Liver (tissue), 9 donors: ENCODE data around the gene ALG5. TPM values are rescaled to one million over a fixed set of nuclear protein-coding genes. Genes with fewer than 3 reads are reported as not detected.

Experiments used
- DNase-seq: peaks from one replicate; pipeline ENCODE4 v3.0.0-alpha.2; 2017; ENCODE audit warnings: low spot score
- H3K27ac ChIP-seq, 2 donors: one replicate each; pipeline ENCODE4 v1.7.0; 2013; ENCODE audit warnings: inconsistent platforms in 2 of 2, low read length in 2 of 2, control low read depth in 1 of 2, low read depth in 1 of 2, mild to moderate bottlenecking in 1 of 2
- H3K27me3 ChIP-seq, 4 donors: one replicate each; pipeline versions ENCODE4 v1.6.1 to v1.7.0; 2013; ENCODE audit warnings: low read length in 3 of 4, inconsistent platforms in 1 of 4, mild to moderate bottlenecking in 1 of 4, moderate library complexity in 1 of 4; ENCODE audit not compliant: control insufficient read depth in 4 of 4, insufficient read depth in 4 of 4
- H3K36me3 ChIP-seq, 4 donors: one replicate each; pipeline versions ENCODE4 v1.6.1 to v1.7.0; 2013; ENCODE audit warnings: low read length in 3 of 4, mild to moderate bottlenecking in 3 of 4, low read depth in 1 of 4, moderate library complexity in 1 of 4; ENCODE audit not compliant: control insufficient read depth in 4 of 4, insufficient read depth in 3 of 4
- H3K4me1 ChIP-seq, 4 donors: one replicate each; pipeline versions ENCODE4 v1.6.1 to v1.7.0; 2013; ENCODE audit warnings: low read length in 3 of 4, mild to moderate bottlenecking in 3 of 4, moderate library complexity in 1 of 4; ENCODE audit not compliant: control insufficient read depth in 4 of 4, insufficient read depth in 4 of 4
- H3K4me3 ChIP-seq, 3 donors: one replicate each; pipeline versions ENCODE4 v1.6.1 to v1.7.0; 2013; ENCODE audit warnings: low read length in 3 of 3, control low read depth in 1 of 3, low read depth in 1 of 3, mild to moderate bottlenecking in 1 of 3
- H3K9ac ChIP-seq, 2 donors: one replicate each; pipeline ENCODE4 v1.7.0; 2013; ENCODE audit warnings: low read length in 2 of 2, mild to moderate bottlenecking in 2 of 2, moderate library complexity in 2 of 2, control low read depth in 1 of 2, low read depth in 1 of 2
- H3K9me3 ChIP-seq, 4 donors: one replicate each; pipeline versions ENCODE4 v1.6.1 to v1.7.0; 2013; ENCODE audit warnings: low read length in 3 of 4; ENCODE audit not compliant: control insufficient read depth in 4 of 4
- EGR1 ChIP-seq, 2 donors: IDR thresholded peaks; 2 replicates each; pipeline ENCODE4 v1.6.1; 2016 to 2018; ENCODE audit warnings: antibody characterized with exemption in 2 of 2, low read depth in 2 of 2
- FOXA1 ChIP-seq: IDR thresholded peaks from 2 replicates; pipeline ENCODE4 v1.6.1; 2016; ENCODE audit warnings: antibody characterized with exemption
- FOXA2 ChIP-seq: IDR thresholded peaks from 2 replicates; pipeline ENCODE4 v1.6.1; 2016; ENCODE audit warnings: antibody characterized with exemption
- GABPA ChIP-seq, 2 donors: IDR thresholded peaks in 1 of 2; conservative IDR thresholded peaks in 1 of 2; 2 replicates each; pipeline ENCODE4 v1.6.1; 2016; ENCODE audit warnings: antibody characterized with exemption in 2 of 2, mild to moderate bottlenecking in 1 of 2, moderate library complexity in 1 of 2
- HNF4G ChIP-seq: IDR thresholded peaks from 2 replicates; pipeline ENCODE4 v1.6.1; 2016; ENCODE audit warnings: antibody characterized with exemption
- JUND ChIP-seq, 2 donors: IDR thresholded peaks; 2 replicates each; pipeline ENCODE4 v1.6.1; 2016; ENCODE audit warnings: antibody characterized with exemption in 2 of 2
- RAD21 ChIP-seq, 2 donors: IDR thresholded peaks; 2 replicates each; pipeline ENCODE4 v1.6.1; 2016; ENCODE audit warnings: antibody characterized with exemption in 2 of 2, mild to moderate bottlenecking in 2 of 2
- RXRA ChIP-seq, 2 donors: IDR thresholded peaks; 2 replicates each; pipeline ENCODE4 v1.6.1; 2017 to 2018; ENCODE audit warnings: antibody characterized with exemption in 2 of 2, mild to moderate bottlenecking in 1 of 2
- SP1 ChIP-seq: IDR thresholded peaks from 2 replicates; pipeline ENCODE4 v1.6.1; 2018; ENCODE audit warnings: antibody characterized with exemption, mild to moderate bottlenecking
- TAF1 ChIP-seq: conservative IDR thresholded peaks from 2 replicates; pipeline ENCODE4 v1.6.1; 2016; ENCODE audit warnings: antibody characterized with exemption, mild to moderate bottlenecking
- ZBTB33 ChIP-seq: IDR thresholded peaks from 2 replicates; pipeline ENCODE4 v1.6.1; 2016; ENCODE audit warnings: antibody characterized with exemption
- WGBS: extraction: QIAGEN DNeasy Blood & Tissue Kit; methylation state at CpG from one replicate; pipeline ENCODE4 v1.1.7; 2013; 5-methylcytosine and 5-hydroxymethylcytosine counted together
- polyA plus RNA-seq, 2 donors: library from polyadenylated mRNA; stranded (reverse) in 1 of 2; unstranded in 1 of 2; fragments of 200-250 nt in 1 of 2; fragments of >200 nt in 1 of 2; fragmentation: Nextera tagmentation in 1 of 2; extraction: Ambion mirVana in 1 of 2; gene quantifications; one replicate each; pipeline versions ENCODE4 v1.2.1 to v1.2.3, GENCODE V29; 2013 to 2015
- total RNA-seq, 2 donors: library from RNA; depleted of rRNA; stranded (reverse); fragments of >200 nt; gene quantifications; one replicate each; pipeline ENCODE4 v1.2.3, GENCODE V29; 2014
- TF ChIP-seq, protein P1 (sequence below): IDR thresholded peaks from 2 replicates; pipeline ENCODE4 v1.6.1; 2016; ENCODE audit warnings: antibody characterized with exemption
- TF ChIP-seq, protein P2 (sequence below): IDR thresholded peaks from 2 replicates; pipeline ENCODE4 v1.6.1; 2016; ENCODE audit warnings: antibody characterized with exemption
- donor health status: healthy.
- donor health status: healthy.
- donor health status: healthy.
- donor health status: healthy.
- donor health status: healthy.

Gene ALG5
- total and polyA plus RNA-seq, 4 donors = 20.7 to 60.1 (median 37.5) TPM

GRCh38 chr13:36919171-36919832 is 79.8 kb downstream of the ALG5 start (continued):
- no peak for TF ChIP-seq HNF4G
- TF ChIP-seq, protein P1, sequence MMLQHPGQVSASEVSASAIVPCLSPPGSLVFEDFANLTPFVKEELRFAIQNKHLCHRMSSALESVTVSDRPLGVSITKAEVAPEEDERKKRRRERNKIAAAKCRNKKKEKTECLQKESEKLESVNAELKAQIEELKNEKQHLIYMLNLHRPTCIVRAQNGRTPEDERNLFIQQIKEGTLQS = no peak

- H3K27me3 ChIP-seq = peaks cover 2 to 7% (median 3%) of the 10 kb centered on the region in 4 donors
- DNase-seq = no peak
These were observed 80.7 kb downstream of the ALG5 start for GRCh38 chr13:36918246-36919131.

DNA sequence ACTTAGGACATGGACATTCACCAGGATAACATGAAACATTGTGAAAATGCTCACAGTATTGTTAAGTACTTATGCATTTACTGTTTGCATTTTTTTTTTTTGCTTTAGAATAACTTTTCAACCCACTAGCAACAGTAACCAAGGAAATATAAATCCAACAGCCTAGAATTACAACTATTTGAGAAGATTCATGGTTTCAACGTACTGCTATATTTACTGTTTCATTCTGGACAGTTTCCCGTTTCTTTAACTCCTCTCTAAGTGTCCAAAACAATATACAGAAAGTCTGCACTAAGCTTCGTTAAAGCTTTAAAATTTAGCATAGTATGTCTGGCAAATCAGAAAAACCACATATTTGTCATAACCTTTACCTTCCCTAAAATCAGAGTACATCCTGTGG is 81.8 kb downstream of the ALG5 start:
- no peaks in the 10 kb centered on the region for H3K9me3 ChIP-seq
- H3K27me3 ChIP-seq = peaks cover 2 to 7% (median 3%) of the 10 kb centered on the region in 4 donors
- H3K36me3 ChIP-seq = no peaks in the 10 kb centered on the region
- H3K4me3 ChIP-seq = no peak overlapping the region
- peaks cover 4 to 9% (median 6%) of the 10 kb centered on the region in 4 donors for H3K4me1 ChIP-seq
- WGBS = 73% methylated on average over 3 of the region's 3 CpGs
- no peak overlapping the region for H3K9ac ChIP-seq
- TF ChIP-seq SP1 (no peak), RXRA (IDR thresholded peaks at IDR 0.05) (no peak), RAD21 (IDR thresholded peaks at IDR 0.05) (no peak), JUND (IDR thresholded peaks at IDR 0.05) (no peak)
- DNase-seq = no peak
- no peak overlapping the region for H3K27ac ChIP-seq

More at GRCh38 chr13:36918246-36919131, 80.7 kb downstream of the ALG5 start:
- peak overlapping the region in 1 of 2 donors; percentile 50 for H3K27ac ChIP-seq
- whole genome bisulfite sequencing = 40% methylated on average over 12 of the region's 12 CpGs
- TF ChIP-seq HNF4G (no peak), EGR1 (IDR thresholded peaks at IDR 0.05; ENCODE audit: low read depth in 2 of 2) (no peak), GABPA (IDR thresholded peaks at IDR 0.05 in 1 of 2, conservative IDR thresholded peaks at IDR 0.05 in 1 of 2) (no peak), ZBTB33 (no peak), FOXA1 (no peak), FOXA2 (no peak), TAF1 (no peak), SP1 (no peak)
- TF ChIP-seq, protein P1 = no peak
- TF ChIP-seq, protein P2, sequence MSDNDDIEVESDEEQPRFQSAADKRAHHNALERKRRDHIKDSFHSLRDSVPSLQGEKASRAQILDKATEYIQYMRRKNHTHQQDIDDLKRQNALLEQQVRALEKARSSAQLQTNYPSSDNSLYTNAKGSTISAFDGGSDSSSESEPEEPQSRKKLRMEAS = no peak
- peaks cover 4 to 9% (median 6%) of the 10 kb centered on the region in 4 donors for H3K4me1 ChIP-seq
- H3K36me3 ChIP-seq = no peaks in the 10 kb centered on the region
- peak overlapping the region in 2 of 3 donors; percentile 53 to 74 for H3K4me3 ChIP-seq
- no peaks in the 10 kb centered on the region for H3K9me3 ChIP-seq
- H3K9ac ChIP-seq = peak overlapping the region in 1 of 2 donors; percentile 28
